ENCODE data around the gene FTO. TPM values are rescaled to one million over a fixed set of nuclear protein-coding genes. Genes with fewer than 3 reads are reported as not detected.

FTO gene
- total and polyA plus RNA-seq, 2 donors = 57.0 to 112 TPM

GRCh38 chr16:53787423-53787822, 83.5 kb downstream of the FTO start:
- Histone ChIP-seq H3K4me1 (ENCODE audit: insufficient read depth) (no peaks in the 10 kb centered on the region), H3K27ac (ENCODE audit: low read depth) (no peak overlapping the region), H3K36me3 (ENCODE audit: insufficient read depth) (no peaks in the 10 kb centered on the region), H3K4me3 (ENCODE audit: low read depth, low read length) (no peak overlapping the region)
- WGBS = over 99% methylated on average over 2 of the region's 2 CpGs
- DNase-seq (ENCODE audit: extremely low spot score) = no peak

- Histone ChIP-seq H3K4me1 (ENCODE audit: insufficient read depth) (no peaks in the 10 kb centered on the region), H3K36me3 (ENCODE audit: insufficient read depth) (no peaks in the 10 kb centered on the region), H3K4me3 (ENCODE audit: low read depth, low read length) (no peak overlapping the region), H3K27ac (ENCODE audit: low read depth) (no peak overlapping the region)
- DNase-seq (ENCODE audit: extremely low spot score) = no peak
- WGBS = 85% methylated on average over 2 of the region's 2 CpGs
These were observed 85.2 kb downstream of the FTO start for GRCh38 chr16:53789137-53789536.

- Histone ChIP-seq H3K4me3 (ENCODE audit: low read depth, low read length) (no peak overlapping the region), H3K36me3 (ENCODE audit: insufficient read depth) (no peaks in the 10 kb centered on the region), H3K4me1 (ENCODE audit: insufficient read depth) (peaks cover 1% of the 10 kb centered on the region), H3K27ac (ENCODE audit: low read depth) (no peak overlapping the region)
- 58% methylated on average over 6 of the region's 6 CpGs for WGBS
- no peak for DNase-seq (ENCODE audit: extremely low spot score)
These were observed 88.4 kb downstream of the FTO start for GRCh38 chr16:53792161-53792951.

GRCh38 chr16:53803451-53803850, 99.5 kb downstream of the FTO start:
- Histone ChIP-seq H3K36me3 (ENCODE audit: insufficient read depth) (no peaks in the 10 kb centered on the region), H3K4me3 (ENCODE audit: low read depth, low read length) (no peak overlapping the region), H3K27ac (ENCODE audit: low read depth) (no peak overlapping the region), H3K4me1 (ENCODE audit: insufficient read depth) (no peaks in the 10 kb centered on the region)
- DNase-seq (ENCODE audit: extremely low spot score) = no peak

- Histone ChIP-seq H3K4me3 (ENCODE audit: low read depth, low read length) (no peak overlapping the region), H3K4me1 (ENCODE audit: insufficient read depth) (no peaks in the 10 kb centered on the region), H3K27ac (ENCODE audit: low read depth) (no peak overlapping the region), H3K36me3 (ENCODE audit: insufficient read depth) (no peaks in the 10 kb centered on the region)
- WGBS = 86% methylated on average over 2 of the region's 2 CpGs
- DNase-seq (ENCODE audit: extremely low spot score) = no peak
These were observed 100.0 kb downstream of the FTO start for GRCh38 chr16:53803998-53804397.

- no peaks in the 10 kb centered on the region for H3K36me3 ChIP-seq (ENCODE audit: insufficient read depth)
- DNase-seq (ENCODE audit: extremely low spot score) = no peak
- H3K27ac ChIP-seq (ENCODE audit: low read depth) = no peak overlapping the region
- H3K4me1 ChIP-seq (ENCODE audit: insufficient read depth) = no peaks in the 10 kb centered on the region
- WGBS = 97% methylated on average over 7 of the region's 7 CpGs
- no peak overlapping the region for H3K4me3 ChIP-seq (ENCODE audit: low read depth, low read length)
These were observed 100.5 kb downstream of the FTO start for GRCh38 chr16:53804467-53804866.

GRCh38 chr16:53805113-53805512, 101.2 kb downstream of the FTO start:
- Histone ChIP-seq H3K36me3 (ENCODE audit: insufficient read depth) (peaks cover under 1% of the 10 kb centered on the region), H3K4me1 (ENCODE audit: insufficient read depth) (no peaks in the 10 kb centered on the region), H3K4me3 (ENCODE audit: low read depth, low read length) (no peak overlapping the region), H3K27ac (ENCODE audit: low read depth) (no peak overlapping the region)
- 97% methylated on average over 2 of the region's 2 CpGs for WGBS
- DNase-seq (ENCODE audit: extremely low spot score) = no peak

- H3K36me3 ChIP-seq (ENCODE audit: insufficient read depth) = peaks cover 2% of the 10 kb centered on the region
- H3K27ac ChIP-seq (ENCODE audit: low read depth) = no peak overlapping the region
- H3K4me1 ChIP-seq (ENCODE audit: insufficient read depth) = no peaks in the 10 kb centered on the region
- no peak overlapping the region for H3K4me3 ChIP-seq (ENCODE audit: low read depth, low read length)
- WGBS = 76% methylated on average over 4 of the region's 4 CpGs
- DNase-seq (ENCODE audit: extremely low spot score) = no peak
These were observed 101.8 kb downstream of the FTO start for GRCh38 chr16:53805752-53806151.

- Histone ChIP-seq H3K36me3 (ENCODE audit: insufficient read depth) (peaks cover 2% of the 10 kb centered on the region), H3K4me1 (ENCODE audit: insufficient read depth) (no peaks in the 10 kb centered on the region), H3K4me3 (ENCODE audit: low read depth, low read length) (no peak overlapping the region), H3K27ac (ENCODE audit: low read depth) (no peak overlapping the region)
- DNase-seq (ENCODE audit: extremely low spot score) = no peak
- WGBS = 55% methylated on average over 8 of the region's 8 CpGs
These were observed 105.4 kb downstream of the FTO start for GRCh38 chr16:53809088-53809932.

GRCh38 chr16:53812914-53813313, 109.0 kb downstream of the FTO start:
- DNase-seq (ENCODE audit: extremely low spot score) = no peak
- 75% methylated on average over 2 of the region's 2 CpGs for WGBS
- Histone ChIP-seq H3K4me3 (ENCODE audit: low read depth, low read length) (no peak overlapping the region), H3K27ac (ENCODE audit: low read depth) (no peak overlapping the region), H3K36me3 (ENCODE audit: insufficient read depth) (peaks cover 2% of the 10 kb centered on the region), H3K4me1 (ENCODE audit: insufficient read depth) (no peaks in the 10 kb centered on the region)

- no peaks in the 10 kb centered on the region for H3K4me1 ChIP-seq (ENCODE audit: insufficient read depth)
- H3K4me3 ChIP-seq (ENCODE audit: low read depth, low read length) = no peak overlapping the region
- no peak for DNase-seq (ENCODE audit: extremely low spot score)
- peaks cover 2% of the 10 kb centered on the region for H3K36me3 ChIP-seq (ENCODE audit: insufficient read depth)
- no peak overlapping the region for H3K27ac ChIP-seq (ENCODE audit: low read depth)
- WGBS = 93% methylated on average over 7 of the region's 7 CpGs
These were observed 110.8 kb downstream of the FTO start for GRCh38 chr16:53814801-53815200.

- Histone ChIP-seq H3K4me1 (ENCODE audit: insufficient read depth) (no peaks in the 10 kb centered on the region), H3K4me3 (ENCODE audit: low read depth, low read length) (no peak overlapping the region), H3K27ac (ENCODE audit: low read depth) (no peak overlapping the region), H3K36me3 (ENCODE audit: insufficient read depth) (no peaks in the 10 kb centered on the region)
- no peak for DNase-seq (ENCODE audit: extremely low spot score)
- 96% methylated on average over 5 of the region's 5 CpGs for WGBS
These were observed 112.4 kb downstream of the FTO start for GRCh38 chr16:53816211-53816836.

GRCh38 chr16:53817117-53817755, 113.3 kb downstream of the FTO start:
- WGBS = 61% methylated on average over 5 of the region's 5 CpGs
- DNase-seq (ENCODE audit: extremely low spot score) = no peak
- Histone ChIP-seq H3K27ac (ENCODE audit: low read depth) (no peak overlapping the region), H3K36me3 (ENCODE audit: insufficient read depth) (no peaks in the 10 kb centered on the region), H3K4me1 (ENCODE audit: insufficient read depth) (no peaks in the 10 kb centered on the region), H3K4me3 (ENCODE audit: low read depth, low read length) (no peak overlapping the region)

Data from urinary bladder (tissue), 4 donors.